ENCODE results near the gene TAS1R1. TPM values are rescaled to one million over a fixed set of nuclear protein-coding genes. Genes with fewer than 3 reads are reported as not detected.
A peak's percentile ranks its signal among the peaks of the same experiment; 100 is the strongest.

Gene TAS1R1
- total and polyA plus RNA-seq, 2 experiments from 2014 or later = 0.17 TPM; not detected in 1

DNA sequence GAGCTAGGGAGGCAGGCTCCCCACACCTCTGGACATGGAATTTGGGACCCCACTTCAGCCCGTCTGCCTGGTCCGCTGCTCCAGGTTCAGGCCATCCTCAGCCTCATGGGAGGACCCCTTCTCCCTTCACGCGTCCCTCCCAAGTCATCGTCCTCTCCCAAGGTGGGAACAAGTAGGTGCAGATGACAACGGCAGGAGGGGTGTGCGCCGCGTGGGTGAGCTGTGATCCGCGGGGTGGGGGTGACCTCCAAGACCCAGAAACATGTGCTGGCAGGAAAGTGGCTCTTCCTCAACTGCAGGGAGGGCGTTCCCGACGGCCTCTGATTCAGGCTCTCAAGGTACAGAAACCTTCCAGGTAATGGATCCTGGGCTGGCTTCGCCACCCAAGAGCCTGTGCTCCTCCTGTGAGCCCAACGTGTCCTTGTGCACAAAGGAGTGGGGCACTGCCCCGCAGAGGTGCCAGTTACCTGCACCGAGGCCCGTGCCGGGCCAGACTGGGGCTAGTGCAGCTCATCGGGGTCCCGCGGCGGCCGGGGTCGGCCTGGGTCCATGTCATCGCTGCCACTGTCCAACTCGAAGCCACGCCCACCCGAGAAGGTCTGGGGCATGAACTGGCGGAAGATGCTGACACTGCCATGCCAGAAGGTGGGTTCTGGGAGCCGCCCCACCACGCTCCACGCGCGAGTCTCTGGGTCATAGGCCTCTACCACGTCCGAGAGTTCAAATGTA is 37.9 kb downstream of the TAS1R1 start:
- TF ChIP-seq, protein P1, sequence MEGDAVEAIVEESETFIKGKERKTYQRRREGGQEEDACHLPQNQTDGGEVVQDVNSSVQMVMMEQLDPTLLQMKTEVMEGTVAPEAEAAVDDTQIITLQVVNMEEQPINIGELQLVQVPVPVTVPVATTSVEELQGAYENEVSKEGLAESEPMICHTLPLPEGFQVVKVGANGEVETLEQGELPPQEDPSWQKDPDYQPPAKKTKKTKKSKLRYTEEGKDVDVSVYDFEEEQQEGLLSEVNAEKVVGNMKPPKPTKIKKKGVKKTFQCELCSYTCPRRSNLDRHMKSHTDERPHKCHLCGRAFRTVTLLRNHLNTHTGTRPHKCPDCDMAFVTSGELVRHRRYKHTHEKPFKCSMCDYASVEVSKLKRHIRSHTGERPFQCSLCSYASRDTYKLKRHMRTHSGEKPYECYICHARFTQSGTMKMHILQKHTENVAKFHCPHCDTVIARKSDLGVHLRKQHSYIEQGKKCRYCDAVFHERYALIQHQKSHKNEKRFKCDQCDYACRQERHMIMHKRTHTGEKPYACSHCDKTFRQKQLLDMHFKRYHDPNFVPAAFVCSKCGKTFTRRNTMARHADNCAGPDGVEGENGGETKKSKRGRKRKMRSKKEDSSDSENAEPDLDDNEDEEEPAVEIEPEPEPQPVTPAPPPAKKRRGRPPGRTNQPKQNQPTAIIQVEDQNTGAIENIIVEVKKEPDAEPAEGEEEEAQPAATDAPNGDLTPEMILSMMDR (IDR thresholded peaks at IDR 0.05; ENCODE audit: low read depth, low read length) = no peak
- Histone ChIP-seq H3K4me3 (no peak overlapping the region), H3K4me1 (ENCODE audit: low read depth) (peaks cover 17% of the 10 kb centered on the region), H3K36me3 (peaks cover 70% of the 10 kb centered on the region), H3K27me3 (no peaks in the 10 kb centered on the region), H3K9me3 (ENCODE audit: low read depth) (no peaks in the 10 kb centered on the region), H3K27ac (no peak overlapping the region)
- DNase-seq (ENCODE audit: low read depth in 1 of 2, low spot score in 1 of 2) = no peak

DNA sequence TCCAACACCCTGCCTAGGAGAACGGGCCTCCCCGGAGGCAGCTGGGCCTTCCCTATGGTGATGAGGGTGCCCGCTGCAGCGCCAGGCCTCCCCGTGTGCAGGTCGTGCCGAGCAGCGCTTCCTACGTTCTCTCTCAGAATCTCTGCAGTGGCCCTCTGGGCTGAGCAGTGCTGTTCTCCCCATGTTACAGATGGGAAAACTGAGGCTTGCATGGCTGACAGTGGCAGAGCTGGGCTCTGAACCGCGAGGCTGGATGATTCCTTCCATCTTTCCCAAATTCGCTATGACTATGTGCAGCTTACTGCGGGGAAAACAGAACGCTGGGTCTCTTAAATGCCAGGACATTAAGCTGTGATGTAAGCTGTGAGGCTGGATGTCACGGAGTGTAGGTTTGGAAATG is 38.7 kb downstream of the TAS1R1 start:
- Histone ChIP-seq H3K27me3 (no peaks in the 10 kb centered on the region), H3K4me3 (no peak overlapping the region), H3K9me3 (ENCODE audit: low read depth) (no peaks in the 10 kb centered on the region), H3K36me3 (peaks cover 65% of the 10 kb centered on the region), H3K4me1 (ENCODE audit: low read depth) (peaks cover 20% of the 10 kb centered on the region), H3K27ac (no peak overlapping the region)
- DNase-seq (ENCODE audit: low read depth in 1 of 2, low spot score in 1 of 2) = no peak
- TF ChIP-seq, protein P1 (IDR thresholded peaks at IDR 0.05; ENCODE audit: low read depth, low read length) = no peak

DNA sequence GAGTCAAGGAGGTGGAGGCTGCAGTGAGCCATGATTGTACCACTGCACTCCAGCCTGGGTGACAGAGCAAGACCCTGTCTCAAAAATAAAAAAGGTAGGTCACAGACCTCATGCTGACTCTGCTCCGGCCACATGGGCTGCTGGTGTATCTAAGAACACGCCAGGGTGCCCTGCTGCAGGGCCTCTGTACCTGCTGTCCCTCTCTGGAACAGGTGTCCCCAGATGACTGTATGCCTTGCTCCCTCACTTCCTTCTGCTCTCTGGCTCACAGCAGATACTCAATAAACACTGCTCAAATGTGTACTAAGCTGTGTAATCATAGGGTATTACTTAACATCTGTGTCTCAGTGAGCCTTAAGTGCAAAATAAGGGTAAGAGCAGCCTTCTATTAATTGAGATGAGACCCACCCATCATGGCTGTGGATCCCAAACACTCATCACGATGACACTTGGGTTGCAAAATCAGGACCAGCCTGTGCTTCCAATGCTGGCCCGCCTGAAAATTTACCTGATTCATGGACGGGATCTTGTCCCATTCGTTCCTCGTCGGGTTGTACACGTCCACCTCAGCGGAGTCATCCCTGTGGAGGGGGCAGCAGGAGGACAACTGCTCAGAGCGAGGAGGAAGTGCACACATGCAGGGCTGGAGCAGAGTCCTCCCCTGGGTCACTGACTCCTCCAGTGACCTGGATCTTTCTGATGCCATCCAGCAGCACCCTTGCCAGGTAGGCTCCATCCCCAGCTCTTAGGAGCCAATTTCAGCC is 40.1 kb downstream of the TAS1R1 start:
- H3K27ac ChIP-seq = no peak overlapping the region
- H3K36me3 ChIP-seq = peaks cover 53% of the 10 kb centered on the region
- no peak for DNase-seq (ENCODE audit: low read depth in 1 of 2, low spot score in 1 of 2)
- no peaks in the 10 kb centered on the region for H3K9me3 ChIP-seq (ENCODE audit: low read depth)
- peaks cover 26% of the 10 kb centered on the region for H3K4me1 ChIP-seq (ENCODE audit: low read depth)
- no peak overlapping the region for H3K4me3 ChIP-seq
- TF ChIP-seq, protein P1 (IDR thresholded peaks at IDR 0.05; ENCODE audit: low read depth, low read length) = no peak
- H3K27me3 ChIP-seq = no peaks in the 10 kb centered on the region

DNA sequence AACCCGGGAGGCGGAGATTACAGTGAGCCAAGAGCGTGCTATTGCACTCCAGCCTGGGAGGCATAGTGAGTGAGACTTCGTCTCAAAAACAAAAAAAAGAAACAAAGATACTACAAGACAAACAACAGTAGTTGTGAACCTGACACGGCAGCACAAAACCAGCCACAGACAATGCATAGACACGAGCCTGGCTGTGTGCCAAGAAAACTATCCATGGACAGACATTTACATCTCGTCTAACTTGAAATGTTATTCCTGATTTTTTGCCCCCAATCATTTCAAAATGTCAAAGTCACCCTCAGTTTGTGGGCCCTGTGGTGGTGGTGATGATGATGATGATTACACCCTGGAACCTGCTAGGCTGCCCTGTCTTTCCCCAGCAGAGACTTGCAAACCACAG is 41.2 kb downstream of the TAS1R1 start:
- no peak overlapping the region for H3K4me3 ChIP-seq
- no peaks in the 10 kb centered on the region for H3K9me3 ChIP-seq (ENCODE audit: low read depth)
- no peak for DNase-seq (ENCODE audit: low read depth in 1 of 2, low spot score in 1 of 2)
- H3K36me3 ChIP-seq = peaks cover 43% of the 10 kb centered on the region
- H3K4me1 ChIP-seq (ENCODE audit: low read depth) = peaks cover 31% of the 10 kb centered on the region
- no peaks in the 10 kb centered on the region for H3K27me3 ChIP-seq
- TF ChIP-seq, protein P1 (IDR thresholded peaks at IDR 0.05; ENCODE audit: low read depth, low read length) = no peak
- peak overlapping the region; percentile 86 for H3K27ac ChIP-seq

DNA sequence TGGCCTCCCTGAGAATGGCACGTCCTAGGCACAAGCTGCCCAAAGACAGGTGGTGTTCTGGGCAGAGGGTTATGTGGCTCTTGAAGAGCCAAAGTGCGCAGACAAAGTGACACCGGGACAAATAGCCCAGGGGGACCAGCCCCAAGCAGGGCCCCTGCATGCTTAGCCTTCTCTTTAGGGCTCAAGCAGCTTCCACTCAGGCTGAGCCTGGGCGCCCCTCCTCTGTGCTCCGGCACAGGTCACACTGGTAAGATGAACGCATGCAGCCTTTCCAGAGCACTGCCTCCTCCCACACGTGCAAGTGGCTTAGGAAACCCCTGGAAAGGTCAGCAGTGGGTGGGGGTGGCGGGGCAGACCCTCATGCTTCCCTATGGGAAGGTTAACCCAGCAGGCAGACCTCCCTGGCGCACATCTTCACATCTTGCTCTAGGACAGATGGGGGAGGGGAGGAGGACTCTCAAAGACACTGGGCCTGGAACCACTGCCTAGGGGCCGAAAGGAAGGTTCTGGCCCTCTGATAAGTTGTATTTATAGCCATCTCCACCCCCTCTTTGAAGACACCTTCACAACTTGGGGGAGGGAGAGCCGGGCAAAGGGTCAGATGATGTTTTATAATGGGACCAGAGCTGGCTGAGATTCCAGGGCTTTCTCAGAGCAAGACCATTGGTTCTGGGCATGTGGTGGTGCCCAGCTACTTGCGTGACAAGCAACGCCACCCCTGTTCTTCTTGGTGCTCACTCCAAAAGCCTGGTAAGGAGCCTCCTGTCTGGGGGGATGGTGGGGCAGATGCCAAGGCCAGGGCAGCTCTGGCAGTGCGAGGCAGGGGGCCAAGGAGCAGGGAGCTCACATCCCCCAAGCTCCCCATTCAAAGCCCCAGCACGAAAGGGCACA is 42.0 kb downstream of the TAS1R1 start:
- H3K9me3 ChIP-seq (ENCODE audit: low read depth) = no peaks in the 10 kb centered on the region
- H3K27ac ChIP-seq = peak overlapping the region; percentile 86
- peaks cover 43% of the 10 kb centered on the region for H3K36me3 ChIP-seq
- H3K4me3 ChIP-seq = no peak overlapping the region
- peak in 1 of 2 donors; percentile 60 for DNase-seq (ENCODE audit: low read depth in 1 of 2, low spot score in 1 of 2)
- TF ChIP-seq, protein P1 (IDR thresholded peaks at IDR 0.05; ENCODE audit: low read depth, low read length) = no peak
- peaks cover 31% of the 10 kb centered on the region for H3K4me1 ChIP-seq (ENCODE audit: low read depth)
- no peaks in the 10 kb centered on the region for H3K27me3 ChIP-seq

All from cardiac muscle cell (in vitro differentiated cells and primary cell).